GM18508 (cell line): ENCODE data around the gene ISG15.
"Not testable (repeated sequence)": the region's sequence is repeated elsewhere in the genome, so short reads cannot be mapped to it uniquely, and the experiment has no call there.

Experiments used
- ATAC-seq: cut with Tn5 transposase; IDR thresholded peaks from one replicate; pipeline ENCODE4 v1.9.1; 2021; ENCODE audit warnings: moderate number of reproducible peaks; ENCODE audit not compliant: insufficient read depth, unreplicated experiment

Gene ISG15

GRCh38 chr1:974687-975328 is 38.5 kb upstream of the ISG15 start:
- ATAC-seq, result no peak

GRCh38 chr1:975365-975764 is 37.9 kb upstream of the ISG15 start:
- no peak for ATAC-seq

- ATAC-seq, result no peak
Measured at GRCh38 chr1:975896-976683, 37.2 kb upstream of the ISG15 start.

GRCh38 chr1:976791-977190 is 36.5 kb upstream of the ISG15 start:
- not testable (repeated sequence) for ATAC-seq

GRCh38 chr1:978069-978834 is 35.0 kb upstream of the ISG15 start:
- no peak for ATAC-seq

- ATAC-seq, result no peak
Measured at GRCh38 chr1:978835-979743, 34.2 kb upstream of the ISG15 start.

- no peak for ATAC-seq
Measured at GRCh38 chr1:979744-980072, 33.6 kb upstream of the ISG15 start.

- no peak for ATAC-seq
Measured at GRCh38 chr1:980137-980571, 33.1 kb upstream of the ISG15 start.

- ATAC-seq, result no peak
Measured at GRCh38 chr1:980602-981395, 32.5 kb upstream of the ISG15 start.

GRCh38 chr1:981491-981954 is 31.8 kb upstream of the ISG15 start:
- no peak for ATAC-seq

GRCh38 chr1:981955-982558 is 31.2 kb upstream of the ISG15 start, which contains the start of gene PERM1:
PERM1 (minus strand) TSS chr1:982093; CDS start chr1:981029, 1,064 bp downstream.
- ATAC-seq, result no peak

GRCh38 chr1:982765-983436 is 30.4 kb upstream of the ISG15 start:
- ATAC-seq, result no peak

GRCh38 chr1:983798-984475 is 29.4 kb upstream of the ISG15 start:
- no peak for ATAC-seq

- ATAC-seq, result no peak
Measured at GRCh38 chr1:984476-984814, 28.9 kb upstream of the ISG15 start.

- no peak for ATAC-seq
Measured at GRCh38 chr1:985126-985525, 28.2 kb upstream of the ISG15 start.

GRCh38 chr1:988061-988460 is 25.2 kb upstream of the ISG15 start:
- ATAC-seq, result not testable (repeated sequence)

- ATAC-seq, result not testable (repeated sequence)
Measured at GRCh38 chr1:991275-991674, 22.0 kb upstream of the ISG15 start.

- ATAC-seq, result no peak
Measured at GRCh38 chr1:991895-992294, 21.4 kb upstream of the ISG15 start.
